GM12891 (cell line): Measurements from ENCODE around the gene SCGB1C2.

Experiments used
- PAX5 ChIP-seq: IDR thresholded peaks from 2 replicates; pipeline ENCODE4 v1.6.1; 2011; ENCODE audit warnings: low read length, moderate library complexity, mild to moderate bottlenecking; ENCODE audit not compliant: insufficient read depth, severe bottlenecking
- POLR2A ChIP-seq: IDR thresholded peaks from 2 replicates; pipeline ENCODE4 v1.6.1; 2011; ENCODE audit warnings: low read depth, low read length, control low read depth
- POLR2AphosphoS5 ChIP-seq: IDR thresholded peaks from 2 replicates; pipeline ENCODE4 v1.6.1; 2011; ENCODE audit warnings: low read depth, low read length, control low read depth
- POU2F2 ChIP-seq: IDR thresholded peaks from 2 replicates; pipeline ENCODE4 v1.6.1; 2011; ENCODE audit warnings: low read depth, mild to moderate bottlenecking, control low read depth, low read length, moderate library complexity
- SPI1 ChIP-seq: IDR thresholded peaks from 2 replicates; pipeline ENCODE4 v1.6.1; 2011; ENCODE audit warnings: low read depth, low read length, control low read depth
- TAF1 ChIP-seq: IDR thresholded peaks from 2 replicates; pipeline ENCODE4 v1.6.1; 2011; ENCODE audit warnings: low read depth, low read length, control low read depth

DNA sequence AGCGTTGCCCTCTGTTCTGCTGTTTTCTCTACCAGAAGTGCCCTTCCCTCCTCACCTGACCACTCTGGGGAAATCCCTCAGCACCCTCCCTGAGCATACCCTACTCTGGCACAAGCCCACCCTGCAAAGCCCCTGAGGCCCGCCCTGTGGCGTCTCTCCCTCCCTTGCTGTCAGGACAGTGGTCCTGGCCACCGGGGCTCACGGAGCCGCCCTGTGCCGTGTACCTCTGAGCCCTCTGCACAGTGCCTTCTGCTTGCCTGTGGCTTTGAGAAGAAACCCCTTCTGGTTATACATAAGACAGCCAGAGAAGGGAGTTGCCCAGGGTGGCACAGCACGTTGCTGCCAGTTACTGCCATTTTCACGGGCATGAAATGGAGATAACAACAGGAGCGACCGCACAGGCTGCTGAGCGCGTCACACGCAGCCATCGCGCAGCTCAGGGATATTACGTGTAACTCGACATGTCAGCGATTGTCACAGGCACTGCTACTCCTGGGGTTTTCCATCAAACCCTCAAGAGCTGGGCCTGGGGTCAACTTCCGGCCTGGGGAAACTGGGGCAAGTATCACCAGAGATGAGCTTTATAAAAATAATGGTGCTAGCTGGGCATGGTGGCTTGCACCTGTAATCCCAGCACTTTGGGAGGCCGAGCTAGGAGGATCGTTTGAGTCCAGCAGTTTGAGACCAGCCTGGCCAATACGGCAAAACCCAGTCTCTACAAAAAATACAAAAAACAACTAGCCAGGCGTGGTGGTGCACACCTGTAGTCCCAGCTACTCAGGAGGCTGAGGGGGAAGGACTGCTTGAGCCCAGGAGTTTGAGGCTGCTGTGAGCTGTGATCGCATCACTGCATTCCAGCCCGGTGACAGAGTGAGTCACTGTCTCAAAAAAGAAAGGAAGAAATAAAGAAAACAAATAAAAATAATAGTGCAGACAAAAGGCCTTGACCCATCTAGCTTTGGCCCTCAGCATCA, 14.8 kb downstream of the SCGB1C2 start:
- TF ChIP-seq POLR2A = no peak
- no peak for TF ChIP-seq PAX5
- TF ChIP-seq POLR2AphosphoS5 = no peak
- no peak for TF ChIP-seq SPI1
- TF ChIP-seq TAF1 = no peak
- TF ChIP-seq POU2F2 = no peak
